Body of pancreas (tissue), 4 donors: ENCODE results near the gene LOXL4. TPM values are rescaled to one million over a fixed set of nuclear protein-coding genes. Genes with fewer than 3 reads are reported as not detected.
"Not testable (repeated sequence)": the region's sequence is repeated elsewhere in the genome, so short reads cannot be mapped to it uniquely, and the experiment has no call there.

ENCODE experiments used
- ATAC-seq: fragments of 150-250 bp; one replicate; pipeline ENCODE4 v1.9.1; 2016
- DNase-seq, 4 donors: peaks; one replicate each; pipeline ENCODE4 v3.0.0-alpha.2; 2019
- H3K27ac ChIP-seq, 4 donors: fragments of 200-600 bp; sonication (generic); 1 replicate in 3 of 4; 2 replicates in 1 of 4; pipeline versions ENCODE4 v1.5.1 to v1.6.1; 2016 to 2019; ENCODE audit warnings: mild to moderate bottlenecking in 1 of 4, mixed read lengths in 1 of 4, moderate library complexity in 1 of 4
- H3K27me3 ChIP-seq, 2 donors: fragments of 200-600 bp; sonication (generic); one replicate each; pipeline ENCODE4 v1.6.0; 2016; ENCODE audit warnings: mild to moderate bottlenecking in 1 of 2
- H3K36me3 ChIP-seq, 2 donors: fragments of 200-600 bp; sonication (generic); replicated peaks in 1 of 2; 2 replicates each; pipeline ENCODE4 v1.5.1; 2016; ENCODE audit warnings: low read depth in 2 of 2; ENCODE audit not compliant: insufficient read depth in 1 of 2
- H3K4me1 ChIP-seq: fragments of 200-600 bp; sonication (generic); one replicate; pipeline ENCODE4 v1.6.0; 2016
- H3K4me3 ChIP-seq, 2 donors: fragments of 200-600 bp; sonication (generic); 1 replicate in 1 of 2; 2 replicates in 1 of 2; pipeline ENCODE4 v1.5.1; 2016 to 2019
- H3K9me3 ChIP-seq, 3 donors: fragments of 200-600 bp; sonication (generic); 1 replicate in 2 of 3; 2 replicates in 1 of 3; pipeline ENCODE4 v1.5.1; 2016
- CTCF ChIP-seq, 7 experiments: fragments of 450-650 bp in 4 of 7; fragments of 200-600 bp in 3 of 7; sonication (generic) in 3 of 7; IDR thresholded peaks; one replicate each; pipeline ENCODE4 v1.5.1; 2016 to 2019; ENCODE audit warnings: antibody characterized with exemption in 7 of 7
- POLR2A ChIP-seq, 3 donors: fragments of 450-650 bp; IDR thresholded peaks; one replicate each; pipeline ENCODE4 v1.6.1; 2016; ENCODE audit warnings: antibody characterized with exemption in 3 of 3, mild to moderate bottlenecking in 2 of 3
- WGBS, 2 donors: methylation state at CpG; one replicate each; pipeline ENCODE4 v1.1.5; 2017; 5-methylcytosine and 5-hydroxymethylcytosine counted together
- intact Hi-C: fragments of 100-400 bp; cut with DNase I; formaldehyde crosslinking; loops from one replicate; pipeline ENCODE4 v1.15.1; 2023
- total RNA-seq, 2 donors: library from RNA; depleted of rRNA; stranded (reverse); fragments of >200 nt; gene quantifications; one replicate each; pipeline ENCODE4 v1.1.0, GENCODE V29; 2016

LOXL4 gene
- total RNA-seq, 2 donors from 2014 or later, result 8.9 to 10.6 TPM

GRCh38 chr10:98240524-98240923, 27.5 kb downstream of the LOXL4 start:
- ATAC-seq, result no peak
- H3K27ac ChIP-seq, result no peak overlapping the region
- no peaks in the 10 kb centered on the region for H3K9me3 ChIP-seq
- no peaks in the 10 kb centered on the region for H3K4me1 ChIP-seq
- no peaks in the 10 kb centered on the region for H3K27me3 ChIP-seq
- WGBS, 2 donors, result 87 to 92% methylated on average over 3 of the region's 3 CpGs
- TF ChIP-seq POLR2A (IDR thresholded peaks at IDR 0.05), result no peak
- TF ChIP-seq CTCF (IDR thresholded peaks at IDR 0.05), result no peak
- intact Hi-C loops, result no loop called here
- peaks cover 0 to 18% of the 10 kb centered on the region in 2 donors for H3K36me3 ChIP-seq
- H3K4me3 ChIP-seq, result no peak overlapping the region
- no peak for DNase-seq

GRCh38 chr10:98238391-98238790, 29.6 kb downstream of the LOXL4 start:
- Histone ChIP-seq H3K4me1 (no peaks in the 10 kb centered on the region), H3K9me3 (no peaks in the 10 kb centered on the region), H3K27ac (no peak overlapping the region), H3K27me3 (no peaks in the 10 kb centered on the region), H3K4me3 (no peak overlapping the region), H3K36me3 (peaks cover 0 to 14% of the 10 kb centered on the region in 2 donors)
- DNase-seq (no peak), ATAC-seq (no peak)
- no peak for TF ChIP-seq POLR2A (IDR thresholded peaks at IDR 0.05)
- no peak for TF ChIP-seq CTCF (IDR thresholded peaks at IDR 0.05)
- WGBS, 2 donors, result 89 to 90% methylated on average over 1 of the region's 1 CpG
- intact Hi-C loops, result no loop called here

GRCh38 chr10:98236862-98237261, 31.1 kb downstream of the LOXL4 start:
- 70 to 73% methylated on average over 5 of the region's 5 CpGs for WGBS, 2 donors
- Histone ChIP-seq H3K9me3 (no peaks in the 10 kb centered on the region), H3K36me3 (peaks cover 0 to 14% of the 10 kb centered on the region in 2 donors), H3K27ac (no peak overlapping the region), H3K4me3 (no peak overlapping the region), H3K4me1 (no peaks in the 10 kb centered on the region), H3K27me3 (no peaks in the 10 kb centered on the region)
- DNase-seq, result no peak
- ATAC-seq, result no peak
- intact Hi-C loops, result no loop called here
- TF ChIP-seq POLR2A (IDR thresholded peaks at IDR 0.05) (no peak), CTCF (IDR thresholded peaks at IDR 0.05) (no peak)

- Histone ChIP-seq H3K36me3 (peaks cover 0 to 14% of the 10 kb centered on the region in 2 donors), H3K27ac (no peak overlapping the region), H3K27me3 (no peaks in the 10 kb centered on the region), H3K9me3 (no peaks in the 10 kb centered on the region), H3K4me3 (no peak overlapping the region), H3K4me1 (no peaks in the 10 kb centered on the region)
- WGBS, 2 donors, result 64 to 83% methylated on average over 5 of the region's 5 CpGs
- ATAC-seq (no peak), DNase-seq (no peak)
- no peak for TF ChIP-seq POLR2A (IDR thresholded peaks at IDR 0.05)
- TF ChIP-seq CTCF (IDR thresholded peaks at IDR 0.05), result no peak
- intact Hi-C loops, result no loop called here
These were observed 32.1 kb downstream of the LOXL4 start for GRCh38 chr10:98235846-98236245.

GRCh38 chr10:98231417-98231816, 36.6 kb downstream of the LOXL4 start:
- no peak for TF ChIP-seq POLR2A (IDR thresholded peaks at IDR 0.05)
- no peak for TF ChIP-seq CTCF (IDR thresholded peaks at IDR 0.05)
- 92 to 94% methylated on average over 4 of the region's 4 CpGs for whole genome bisulfite sequencing, 2 donors
- intact Hi-C loops, result no loop called here

GRCh38 chr10:98228266-98228665, 39.7 kb downstream of the LOXL4 start:
- intact Hi-C loops, DNase-seq, H3K4me3 ChIP-seq, H3K36me3 ChIP-seq, H3K27ac ChIP-seq, ATAC-seq, H3K9me3 ChIP-seq, H3K4me1 ChIP-seq, H3K27me3 ChIP-seq: not testable (repeated sequence)
- WGBS, 2 donors, result 88 to 100% methylated on average over 1 of the region's 1 CpG

More at GRCh38 chr10:98231417-98231816, 36.6 kb downstream of the LOXL4 start:
- Histone ChIP-seq H3K27me3 (no peaks in the 10 kb centered on the region), H3K9me3 (no peaks in the 10 kb centered on the region), H3K4me1 (no peaks in the 10 kb centered on the region), H3K27ac (no peak overlapping the region), H3K36me3 (peaks cover 0 to 3% of the 10 kb centered on the region in 2 donors), H3K4me3 (no peak overlapping the region)
- no peak for ATAC-seq
- DNase-seq, result no peak

- H3K27ac ChIP-seq, H3K4me3 ChIP-seq, H3K4me1 ChIP-seq, intact Hi-C loops, H3K9me3 ChIP-seq, ATAC-seq, H3K36me3 ChIP-seq, DNase-seq, H3K27me3 ChIP-seq: not testable (repeated sequence)
- WGBS, 2 donors, result 98 to 100% methylated on average over 3 of the region's 3 CpGs
These were observed 40.3 kb downstream of the LOXL4 start for GRCh38 chr10:98227713-98228112.
